ENCODE data around the gene PLXNB2. TPM values are rescaled to one million over a fixed set of nuclear protein-coding genes. Genes with fewer than 3 reads are reported as not detected.

PLXNB2 gene
- total RNA-seq, 1 experiment from 2014 or later = 42.4 TPM

GRCh38 chr22:50312371-50312770, 4.9 kb upstream of the PLXNB2 start:
- DNase-seq (ENCODE audit: low read depth) = no peak

GRCh38 chr22:50311606-50312351, 4.3 kb upstream of the PLXNB2 start:
- DNase-seq (ENCODE audit: low read depth) = no peak

- DNase-seq (ENCODE audit: low read depth) = no peak
Observed at GRCh38 chr22:50310949-50311444, 3.6 kb upstream of the PLXNB2 start.

- no peak for DNase-seq (ENCODE audit: low read depth)
Observed at GRCh38 chr22:50310031-50310722, 2.7 kb upstream of the PLXNB2 start.

- DNase-seq (ENCODE audit: low read depth) = no peak
Observed at GRCh38 chr22:50309601-50309991, 2.1 kb upstream of the PLXNB2 start.

- no peak for DNase-seq (ENCODE audit: low read depth)
Observed at GRCh38 chr22:50308986-50309600, 1.6 kb upstream of the PLXNB2 start.

GRCh38 chr22:50308597-50308935, 1.1 kb upstream of the PLXNB2 start:
- peak; percentile 40 for DNase-seq (ENCODE audit: low read depth)

GRCh38 chr22:50307890-50308596, 597 bp upstream of the PLXNB2 start:
- DNase-seq (ENCODE audit: low read depth) = no peak

GRCh38 chr22:50305923-50306566, 1.4 kb downstream of the PLXNB2 start:
- peak; percentile 93 for DNase-seq (ENCODE audit: low read depth)

GRCh38 chr22:50305393-50305922, 2.0 kb downstream of the PLXNB2 start:
- peak; percentile 35 for DNase-seq (ENCODE audit: low read depth)

- peak; percentile 58 for DNase-seq (ENCODE audit: low read depth)
Observed at GRCh38 chr22:50304528-50305392, 2.7 kb downstream of the PLXNB2 start.

GRCh38 chr22:50303848-50304527, 3.5 kb downstream of the PLXNB2 start:
- peak; percentile 30 for DNase-seq (ENCODE audit: low read depth)

- DNase-seq (ENCODE audit: low read depth) = no peak
Observed at GRCh38 chr22:50303515-50303847, 4.0 kb downstream of the PLXNB2 start.

- DNase-seq (ENCODE audit: low read depth) = no peak
Observed at GRCh38 chr22:50302564-50302963, 4.9 kb downstream of the PLXNB2 start.

GRCh38 chr22:50302041-50302541, 5.4 kb downstream of the PLXNB2 start:
- DNase-seq (ENCODE audit: low read depth) = peak; percentile 44

GRCh38 chr22:50301581-50301991, 5.9 kb downstream of the PLXNB2 start:
- no peak for DNase-seq (ENCODE audit: low read depth)

GRCh38 chr22:50300620-50301257, 6.7 kb downstream of the PLXNB2 start:
- no peak for DNase-seq (ENCODE audit: low read depth)

GRCh38 chr22:50299785-50300619, 7.4 kb downstream of the PLXNB2 start:
- no peak for DNase-seq (ENCODE audit: low read depth)
